Activated CD8-positive, alpha-beta T cell treated with anti-CD3 and anti-CD28 coated beads for 36 hours (primary cell): ENCODE measurements around the gene DNAJB2. TPM values are rescaled to one million over a fixed set of nuclear protein-coding genes. Genes with fewer than 3 reads are reported as not detected.

Source experiments
- ATAC-seq: fragments of 200-7000 bp; cut with Tn5 transposase; one replicate; pipeline ENCODE4 v1.10.0; 2021; ENCODE audit warnings: mild to moderate bottlenecking, moderate library complexity
- CTCF ChIA-PET: fragments of 350-600 bp; sonication (Branson Sonifier 250); formaldehyde crosslinking; loops from one replicate; lab custom pipeline; 2021; ENCODE audit warnings: antibody characterized with exemption; lab: Charles Lee
- POLR2A ChIA-PET: fragments of 350-600 bp; sonication (Branson Sonifier 250); formaldehyde crosslinking; loops from one replicate; lab custom pipeline; 2021; ENCODE audit warnings: antibody characterized with exemption; lab: Charles Lee
- DNase-seq: peaks from one replicate; pipeline ENCODE4 v3.0.0-alpha.2; 2020
- H3K27ac Mint-ChIP-seq: one replicate; pipeline ENCODE4 v1.8.0; 2021; ENCODE audit warnings: mild to moderate bottlenecking, mixed read lengths
- H3K27me3 Mint-ChIP-seq: one replicate; pipeline ENCODE4 v1.8.0; 2021; ENCODE audit warnings: mixed read lengths
- H3K36me3 Mint-ChIP-seq: one replicate; pipeline ENCODE4 v1.8.0; 2021; ENCODE audit warnings: low read depth, mixed read lengths
- H3K4me1 Mint-ChIP-seq: one replicate; pipeline ENCODE4 v1.8.0; 2021; ENCODE audit warnings: low read depth, mixed read lengths
- H3K4me3 Mint-ChIP-seq: one replicate; pipeline ENCODE4 v1.8.0; 2021; ENCODE audit warnings: mild to moderate bottlenecking, moderate library complexity, mixed read lengths
- H3K9me3 Mint-ChIP-seq: one replicate; pipeline ENCODE4 v1.8.0; 2021; ENCODE audit warnings: mixed read lengths
- CTCF ChIP-seq: fragments of 200-600 bp; IDR thresholded peaks from one replicate; pipeline ENCODE4 v1.8.0; 2022; ENCODE audit warnings: antibody characterized with exemption, mild to moderate bottlenecking
- intact Hi-C: fragments of 100-400 bp; cut with micrococcal nuclease; formaldehyde crosslinking; loops from one replicate; pipeline ENCODE4 v1.10.0; 2022
- microRNA-seq: library from miRNA; unstranded; fragments of <30 nt; microRNA quantifications from one replicate; pipeline ENCODE4 v1.2.0, GENCODE V29; 2022; ENCODE audit warnings: borderline microRNAs expressed, borderline replicate concordance
- total RNA-seq, 2 experiments: library from RNA; stranded (reverse); gene quantifications; one replicate each; pipeline ENCODE4 v1.2.3, GENCODE V29; 2021

DNAJB2 gene
- total RNA-seq, 2 experiments from 2014 or later = 61.8 to 63.3 TPM

DNA sequence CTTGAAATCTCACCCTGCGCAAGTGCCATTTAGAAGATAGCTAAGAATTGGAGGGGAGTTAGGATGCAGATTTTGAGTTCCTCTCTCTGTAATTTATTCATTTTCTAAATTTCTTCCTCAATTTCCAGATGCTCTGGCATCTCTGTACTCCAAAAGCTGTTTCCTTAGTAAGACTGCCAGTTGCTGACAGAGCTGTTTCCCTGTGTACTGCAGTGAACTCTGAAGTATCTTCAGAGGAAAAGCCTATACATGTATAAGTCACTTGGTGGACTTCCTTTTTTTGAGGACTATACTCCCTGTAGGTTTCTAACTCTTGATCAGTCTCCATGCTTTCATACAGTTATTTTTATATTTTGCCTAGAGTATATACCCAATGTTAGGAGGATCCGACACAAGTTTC is 54.9 kb downstream of the DNAJB2 start:
- peaks cover 3% of the 10 kb centered on the region for H3K36me3 Mint-ChIP-seq
- ChIA-PET CTCF (no interaction called here), POLR2A (no interaction called here)
- ATAC-seq (no peak), DNase-seq (no peak)
- no peaks in the 10 kb centered on the region for H3K4me1 Mint-ChIP-seq
- intact Hi-C loops = no loop called here
- H3K27me3 Mint-ChIP-seq = peaks cover 49% of the 10 kb centered on the region
- no peak overlapping the region for H3K4me3 Mint-ChIP-seq
- TF ChIP-seq CTCF = no peak
- H3K9me3 Mint-ChIP-seq = peaks cover 6% of the 10 kb centered on the region
- H3K27ac Mint-ChIP-seq = no peak overlapping the region

DNA sequence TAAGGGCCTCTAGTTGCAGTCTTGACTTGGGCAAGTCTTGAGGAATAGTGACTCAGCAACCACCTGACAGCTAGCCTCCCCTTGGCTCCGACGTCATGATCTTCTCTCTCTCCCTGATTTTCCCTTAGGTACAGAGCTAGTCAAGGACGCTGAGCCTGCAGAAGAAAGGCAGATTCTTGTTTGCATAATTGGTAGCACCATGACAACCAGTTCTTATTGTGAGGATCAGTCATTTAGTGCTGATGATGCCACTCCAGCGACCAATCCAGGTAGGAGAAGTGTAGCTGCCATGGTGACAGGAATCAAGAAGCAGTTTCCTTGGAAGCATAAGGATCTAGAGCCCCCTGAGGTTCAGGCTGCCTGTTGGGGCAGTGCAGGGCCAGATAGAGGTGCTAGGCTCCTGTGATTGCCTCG is 56.2 kb downstream of the DNAJB2 start:
- Mint-ChIP-seq H3K4me3 (no peak overlapping the region), H3K27me3 (peaks cover 50% of the 10 kb centered on the region), H3K27ac (no peak overlapping the region), H3K36me3 (peaks cover 3% of the 10 kb centered on the region), H3K4me1 (no peaks in the 10 kb centered on the region), H3K9me3 (peaks cover 6% of the 10 kb centered on the region)
- intact Hi-C loops = no loop called here
- TF ChIP-seq CTCF = no peak
- ATAC-seq (no peak), DNase-seq (no peak)
- ChIA-PET POLR2A (no interaction called here), CTCF (interaction anchor here (1.2 kb wide), 1 partner anchor 53 kb away, joined by 3 read pairs; no protein-coding TSS in a partner anchor)

Small RNAs within 50 kb of the gene (microRNA-seq; reads per million reads assigned to microRNA genes)
- not detected for gene MIR153-1

Other genes starting within 250 kb of the DNAJB2 start
- not detected for gene CFAP65, start 237.8 kb upstream of the DNAJB2 start, total RNA-seq
- gene IHH, start 218.4 kb upstream of the DNAJB2 start, total RNA-seq = not detected
- gene NHEJ1, start 118.6 kb upstream of the DNAJB2 start, total RNA-seq = 10 to 100 TPM; 22.4 to 26.3 TPM
- gene SLC23A3, start 109.3 kb upstream of the DNAJB2 start, total RNA-seq = 1 to 10 TPM; 1.1 to 1.6 TPM
- 10 to 100 TPM; 38.6 to 38.7 TPM for gene CNPPD1, start 102.4 kb upstream of the DNAJB2 start, total RNA-seq
- gene RETREG2, start 101.1 kb upstream of the DNAJB2 start, total RNA-seq = 10 to 100 TPM; 63.8 to 67.8 TPM
- 10 to 100 TPM; 31.3 to 33.3 TPM for gene ZFAND2B, start 72.6 kb upstream of the DNAJB2 start, total RNA-seq
- 10 to 100 TPM; 32.3 to 35.7 TPM for gene ABCB6, start 60.4 kb upstream of the DNAJB2 start, total RNA-seq
- 10 to 100 TPM; 54.8 to 58.7 TPM for gene ATG9A, start 49.7 kb upstream of the DNAJB2 start, total RNA-seq
- 100 to 1,000 TPM; 216 to 217 TPM for gene ANKZF1, start 49.6 kb upstream of the DNAJB2 start, total RNA-seq
- gene GLB1L, start 33.9 kb upstream of the DNAJB2 start, total RNA-seq = 1 to 10 TPM; 1.2 to 2.8 TPM
- gene STK16, start 33.9 kb upstream of the DNAJB2 start, total RNA-seq = 10 to 100 TPM; 34.4 to 35.4 TPM
- not detected for gene TUBA4B, start 26.1 kb upstream of the DNAJB2 start, total RNA-seq
- gene TUBA4A, start 25.4 kb upstream of the DNAJB2 start, total RNA-seq = 100 to 1,000 TPM; 226 TPM
- 1 to 10 TPM in 1 of 2 experiments, under 1 TPM in 1; 0.92 to 1.1 TPM for gene PTPRN, start 30.0 kb downstream of the DNAJB2 start, total RNA-seq
- not detected for gene RESP18, start 53.4 kb downstream of the DNAJB2 start, total RNA-seq
- gene DNPEP, start 108.5 kb downstream of the DNAJB2 start, total RNA-seq = 100 to 1,000 TPM; 112 to 113 TPM
- gene DES, start 139.0 kb downstream of the DNAJB2 start, total RNA-seq = not detected
- 1 to 10 TPM; 2.1 to 2.3 TPM for gene SPEG, start 155.5 kb downstream of the DNAJB2 start, total RNA-seq
- gene GMPPA, start 219.5 kb downstream of the DNAJB2 start, total RNA-seq = 10 to 100 TPM; 32.4 to 34.2 TPM
- gene ASIC4, start 235.1 kb downstream of the DNAJB2 start, total RNA-seq = not detected